Pancreas (tissue), 10 donors: ENCODE measurements around the gene RGS3. TPM values are rescaled to one million over a fixed set of nuclear protein-coding genes. Genes with fewer than 3 reads are reported as not detected.

Source experiments
- ATAC-seq, 4 donors: fragments of 200-7000 bp; cut with Tn5 transposase; one replicate each; pipeline versions ENCODE4 v1.8.0 to v1.9.1; 2020; ENCODE audit warnings: mild to moderate bottlenecking in 4 of 4, moderate library complexity in 4 of 4
- DNase-seq, 6 donors: peaks; one replicate each; pipeline ENCODE4 v3.0.0-alpha.2; 2020
- FAIRE-seq: peaks from 2 replicates; lab custom pipeline; 2012; peaks lifted over from hg19 to GRCh38; lab: Jason Lieb, UNC
- H3K27ac ChIP-seq, 4 donors: fragments of 200-600 bp; sonication (generic); 1 replicate in 3 of 4; 2 replicates in 1 of 4; pipeline versions ENCODE4 v1.5.0 to v1.8.0; 2020
- H3K27me3 ChIP-seq, 4 donors: fragments of 200-600 bp; one replicate each; pipeline ENCODE4 v1.8.0; 2021
- H3K36me3 ChIP-seq, 3 donors: fragments of 200-600 bp; sonication (generic) in 1 of 3; one replicate each; pipeline versions ENCODE4 v1.5.0 to v1.8.0; 2020 to 2021
- H3K4me1 ChIP-seq, 3 donors: fragments of 200-600 bp; one replicate each; pipeline ENCODE4 v1.8.0; 2021
- H3K4me3 ChIP-seq, 4 donors: fragments of 200-600 bp; sonication (generic) in 2 of 4; one replicate each; pipeline versions ENCODE4 v1.5.0 to v1.8.0; 2020 to 2021
- H3K9me3 ChIP-seq, 4 donors: fragments of 200-600 bp; one replicate each; pipeline ENCODE4 v1.8.0; 2021
- CTCF ChIP-seq, 4 donors: fragments of 200-600 bp; sonication (generic) in 3 of 4; IDR thresholded peaks; one replicate each; pipeline versions ENCODE4 v1.5.0 to v1.8.0; 2021; ENCODE audit warnings: antibody characterized with exemption in 4 of 4
- WGBS, 2 donors: extraction: QIAGEN DNeasy Blood & Tissue Kit; methylation state at CpG; one replicate each; pipeline ENCODE4 v1.1.7; 2013; 5-methylcytosine and 5-hydroxymethylcytosine counted together
- intact Hi-C, 3 donors: fragments of 100-400 bp; cut with DNase I; formaldehyde crosslinking; loops; one replicate each; pipeline versions ENCODE4 v1.11.1 to v1.14.2; 2022
- polyA plus RNA-seq, 2 donors: library from polyadenylated mRNA; stranded (reverse); fragments of 200-250 nt; gene quantifications; one replicate each; pipeline ENCODE4 v1.2.3, GENCODE V29; 2013
- total RNA-seq, 6 donors: library from RNA; stranded (reverse); fragmentation: NEBNext Ultra II Directional in 4 of 6; extraction: Animal tissue kit (Norgen Biotek cat#: 25700) in 4 of 6; gene quantifications; one replicate each; pipeline versions ENCODE4 v1.2.1 to v1.2.4, GENCODE V29; 2021 to 2023
- donor health status: healthy with polysubstance abuse.
- donor health status: DM: no; HTN: no; CAD: no; lungs with moderate emphysema.
- donor health status: DM: no; HTN: no; CAD: no.
- donor health status: control.
- donor health status: control.
- donor health status: Bipolar disorder and iron deficiency.
- donor health status: DM: yes; HTN: yes; CAD: no.
- donor health status: DM: no; HTN: no; CAD: no.
- donor health status: DM: no; HTN: no; CAD: no.
- donor health status: DM: yes; HTN: yes; CAD: no.

Gene RGS3
- total and polyA plus RNA-seq, 8 donors, result 18.3 to 55.3 (median 32.6) TPM

GRCh38 chr9:113522419-113522818, 58.9 kb downstream of the RGS3 start:
- Histone ChIP-seq H3K9me3 (no peaks in the 10 kb centered on the region), H3K4me1 (peaks cover 3 to 22% (median 5%) of the 10 kb centered on the region in 3 donors), H3K4me3 (no peak overlapping the region), H3K36me3 (peaks cover 0 to 11% (median 0%) of the 10 kb centered on the region in 3 donors), H3K27ac (no peak overlapping the region), H3K27me3 (no peaks in the 10 kb centered on the region)
- no peak for ATAC-seq
- DNase-seq, result no peak
- 68 to 100% methylated on average over 1 of the region's 1 CpG for WGBS, 2 donors
- intact Hi-C loops, result no loop called here
- TF ChIP-seq CTCF (IDR thresholded peaks at IDR 0.05), result no peak
- FAIRE-seq, result no peak

- H3K9me3 ChIP-seq, result no peaks in the 10 kb centered on the region
- FAIRE-seq (no peak), ATAC-seq (no peak), DNase-seq (no peak)
- WGBS, 2 donors, result 80 to 92% methylated on average over 8 of the region's 8 CpGs
- TF ChIP-seq CTCF (IDR thresholded peaks at IDR 0.05), result no peak
- H3K27me3 ChIP-seq, result no peaks in the 10 kb centered on the region
- peaks cover 3 to 22% (median 5%) of the 10 kb centered on the region in 3 donors for H3K4me1 ChIP-seq
- intact Hi-C loops, result no loop called here
- no peak overlapping the region for H3K27ac ChIP-seq
- no peak overlapping the region for H3K4me3 ChIP-seq
- H3K36me3 ChIP-seq, result peaks cover 0 to 11% (median 0%) of the 10 kb centered on the region in 3 donors
Measured at GRCh38 chr9:113522858-113523257, 59.3 kb downstream of the RGS3 start.

GRCh38 chr9:113523421-113524141, 60.1 kb downstream of the RGS3 start:
- Histone ChIP-seq H3K36me3 (peaks cover 0 to 11% (median 0%) of the 10 kb centered on the region in 3 donors), H3K4me3 (no peak overlapping the region), H3K27me3 (no peaks in the 10 kb centered on the region), H3K4me1 (peaks cover 3 to 22% (median 5%) of the 10 kb centered on the region in 3 donors), H3K27ac (no peak overlapping the region), H3K9me3 (no peaks in the 10 kb centered on the region)
- DNase-seq (peak in 1 of 6 donors; percentile 44), FAIRE-seq (no peak), ATAC-seq (peak in 1 of 4 donors; percentile 28)
- intact Hi-C loops, result no loop called here
- 82 to 87% methylated on average over 19 of the region's 19 CpGs for WGBS, 2 donors
- no peak for TF ChIP-seq CTCF (IDR thresholded peaks at IDR 0.05)

- DNase-seq (no peak), ATAC-seq (no peak), FAIRE-seq (no peak)
- H3K9me3 ChIP-seq, result no peaks in the 10 kb centered on the region
- intact Hi-C loops, result no loop called here
- H3K27me3 ChIP-seq, result no peaks in the 10 kb centered on the region
- peaks cover 3 to 14% (median 5%) of the 10 kb centered on the region in 3 donors for H3K4me1 ChIP-seq
- no peak overlapping the region for H3K4me3 ChIP-seq
- H3K36me3 ChIP-seq, result peaks cover 0 to 18% (median 0%) of the 10 kb centered on the region in 3 donors
- H3K27ac ChIP-seq, result no peak overlapping the region
- no peak for TF ChIP-seq CTCF (IDR thresholded peaks at IDR 0.05)
- 87 to 95% methylated on average over 4 of the region's 4 CpGs for WGBS, 2 donors
Measured at GRCh38 chr9:113524468-113524867, 60.9 kb downstream of the RGS3 start.

- FAIRE-seq, result no peak
- no peak overlapping the region for H3K27ac ChIP-seq
- H3K4me1 ChIP-seq, result peaks cover 1 to 9% (median 3%) of the 10 kb centered on the region in 3 donors
- no peak overlapping the region for H3K4me3 ChIP-seq
- no peak for ATAC-seq
- WGBS, 2 donors, result 88 to 93% methylated on average over 4 of the region's 4 CpGs
- TF ChIP-seq CTCF (IDR thresholded peaks at IDR 0.05), result no peak
- no peak for DNase-seq
- intact Hi-C loops, result no loop called here
- no peaks in the 10 kb centered on the region for H3K9me3 ChIP-seq
- peaks cover 0 to 26% (median 0%) of the 10 kb centered on the region in 3 donors for H3K36me3 ChIP-seq
- no peaks in the 10 kb centered on the region for H3K27me3 ChIP-seq
Measured at GRCh38 chr9:113525205-113525604, 61.7 kb downstream of the RGS3 start.
